ENCODE results near the gene TULP1.
"Not testable (repeated sequence)": the region's sequence is repeated elsewhere in the genome, so short reads cannot be mapped to it uniquely, and the experiment has no call there.

Gene TULP1

GRCh38 chr6:35521235-35521634 lies 8.5 kb upstream of the TULP1 start:
- no peak for DNase-seq (ENCODE audit: low read depth in 2 of 2)

DNA sequence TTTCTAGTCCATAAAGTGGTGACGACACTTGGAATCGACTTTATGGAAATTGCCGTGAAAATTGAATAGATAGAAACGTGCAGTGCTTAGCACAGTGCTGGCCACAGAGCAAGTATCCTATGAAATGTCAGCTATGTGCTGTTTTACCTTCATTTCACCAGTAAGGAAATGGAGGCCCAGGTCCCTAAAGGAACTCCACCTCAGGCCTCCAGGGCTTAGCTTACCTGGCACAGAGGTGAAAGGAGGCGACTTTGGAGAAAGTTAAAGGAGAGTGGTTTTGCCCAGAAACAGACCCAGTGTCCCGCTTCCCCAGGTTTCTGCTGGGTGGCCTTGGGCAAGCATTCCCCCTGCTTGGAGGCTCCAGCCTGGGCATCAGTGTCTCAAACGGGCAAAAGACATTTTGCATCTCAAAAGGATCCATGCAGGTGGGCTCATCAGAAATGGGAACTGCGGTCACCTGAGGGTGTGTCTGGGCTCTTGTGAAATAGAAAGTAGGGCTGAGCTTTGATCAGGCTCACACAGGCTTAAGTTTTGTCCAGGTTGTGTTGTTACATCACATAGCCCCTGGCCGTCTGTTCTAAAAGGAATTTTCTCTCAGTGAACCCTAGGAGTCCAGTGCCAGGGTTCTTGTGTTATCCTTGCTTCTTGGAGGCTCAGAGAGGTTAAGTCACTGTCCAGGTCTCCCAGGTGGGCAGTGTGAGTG lies 6.8 kb upstream of the TULP1 start:
- no peak for DNase-seq (ENCODE audit: low read depth in 2 of 2)

DNA sequence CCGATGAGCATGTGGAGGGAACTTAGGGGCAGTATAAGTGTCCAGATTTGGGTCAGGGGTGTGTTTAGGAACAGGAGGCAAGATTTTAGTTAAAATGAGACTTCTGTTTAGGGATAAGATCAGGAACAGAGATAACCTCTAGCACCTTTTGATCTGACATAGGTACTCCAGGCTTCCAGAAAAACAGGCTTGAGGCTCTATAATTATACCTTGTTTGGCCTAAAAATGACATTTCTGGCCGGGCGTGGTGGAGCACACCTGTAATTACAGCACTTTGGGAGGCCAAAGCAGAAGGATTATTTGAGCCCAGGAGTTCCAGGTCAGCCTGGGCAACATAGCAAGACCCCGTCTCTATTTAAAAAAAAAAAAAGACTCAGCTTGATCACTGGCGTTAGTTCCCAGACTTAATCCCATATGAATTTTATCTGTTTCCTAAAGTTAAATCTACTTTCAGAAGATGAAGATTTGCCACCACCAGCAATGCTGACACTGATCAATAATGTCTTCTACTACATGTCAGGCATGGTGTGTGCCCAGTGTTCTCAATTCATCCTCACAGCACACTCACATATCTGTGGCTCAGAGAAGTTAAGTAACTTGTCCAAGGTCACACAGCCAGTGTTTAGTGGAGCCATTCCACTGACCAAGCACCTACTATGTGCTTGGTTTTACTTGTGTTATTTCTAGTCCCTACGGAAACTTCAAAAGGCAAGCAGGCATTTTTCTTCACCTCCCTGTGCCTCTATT lies 6.0 kb upstream of the TULP1 start:
- no peak for DNase-seq (ENCODE audit: low read depth in 2 of 2)

GRCh38 chr6:35517978-35518377 lies 5.3 kb upstream of the TULP1 start:
- DNase-seq (ENCODE audit: low read depth in 2 of 2): not testable (repeated sequence)

GRCh38 chr6:35516712-35517111 lies 4.0 kb upstream of the TULP1 start:
- DNase-seq (ENCODE audit: low read depth in 2 of 2): no peak

GRCh38 chr6:35515939-35516338 lies 3.2 kb upstream of the TULP1 start:
- DNase-seq (ENCODE audit: low read depth in 2 of 2): not testable (repeated sequence)

DNA sequence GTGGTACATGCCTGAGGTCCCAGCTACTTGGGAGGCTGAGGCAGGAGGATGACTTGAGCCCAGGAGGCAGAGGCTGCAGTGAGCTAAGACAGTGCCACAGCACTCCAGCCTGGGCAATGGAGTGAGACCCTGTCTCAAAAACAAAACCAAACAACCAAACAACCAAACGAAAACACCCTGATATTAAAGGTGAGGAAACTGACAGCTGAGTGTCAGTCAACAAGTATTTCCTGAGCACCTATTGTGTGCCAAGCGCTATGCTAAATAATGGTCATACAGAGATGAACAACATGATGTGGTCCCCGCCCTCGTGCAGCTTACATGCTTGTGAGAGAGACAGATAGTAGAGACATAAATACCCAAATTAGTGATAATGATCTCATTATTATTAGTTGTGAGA lies 1.9 kb upstream of the TULP1 start:
- no peak for DNase-seq (ENCODE audit: low read depth in 2 of 2)

DNA sequence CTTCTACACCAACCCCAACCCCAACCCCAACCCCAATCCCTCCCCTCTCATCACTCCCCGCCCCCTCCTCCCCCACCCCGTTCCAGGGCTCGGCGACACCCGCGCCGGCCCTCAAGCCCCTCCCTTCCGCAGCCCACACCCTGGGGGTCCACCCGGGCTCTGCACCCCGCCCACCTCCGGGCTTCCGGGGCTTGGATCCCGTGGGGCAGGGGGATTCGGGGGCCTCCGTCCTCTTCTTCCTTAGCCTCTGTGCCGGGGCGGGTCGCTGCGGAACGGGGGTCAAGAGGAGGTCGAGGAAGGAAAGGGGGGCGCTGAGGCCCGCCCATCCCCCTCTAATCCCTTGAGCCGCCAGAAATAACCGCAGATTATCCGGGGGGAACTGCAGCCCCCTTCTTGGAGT lies 690 bp downstream of the TULP1 start:
- no peak for DNase-seq (ENCODE audit: low read depth in 2 of 2)

- DNase-seq (ENCODE audit: low read depth in 2 of 2): no peak
Observed at GRCh38 chr6:35511562-35511941, 1.1 kb downstream of the TULP1 start.

DNA sequence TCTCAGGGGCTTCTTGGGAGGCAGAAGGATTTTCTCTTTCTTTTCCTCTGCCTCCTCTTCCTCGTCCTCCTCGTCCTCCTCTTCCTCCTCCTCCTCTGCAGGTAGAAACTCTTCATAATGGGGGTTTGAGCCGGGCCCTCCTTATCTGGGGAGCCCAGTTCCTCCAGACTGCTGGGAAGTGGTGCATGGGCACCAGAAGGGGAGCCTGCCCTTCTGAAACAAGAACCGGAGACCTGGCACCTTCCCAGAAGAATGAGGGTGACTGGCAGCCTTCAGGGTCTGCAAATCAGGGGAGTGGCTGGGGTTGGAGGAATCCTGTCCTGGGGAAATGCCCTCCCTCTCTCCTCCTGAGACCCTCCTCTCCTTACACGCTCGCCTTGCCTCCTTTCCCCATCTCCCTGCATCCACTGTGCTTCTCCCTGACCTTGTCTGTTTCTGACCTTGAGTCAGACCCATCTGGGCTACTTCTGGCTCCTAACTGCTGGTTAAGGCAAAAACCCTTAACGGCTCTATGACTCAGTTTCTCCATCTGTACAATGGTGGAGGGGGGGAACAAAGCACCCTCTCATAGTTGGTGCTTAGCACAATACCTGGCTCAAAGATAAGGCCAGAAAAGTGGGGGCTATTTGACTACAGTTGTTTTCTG lies 1.7 kb downstream of the TULP1 start:
- DNase-seq (ENCODE audit: low read depth in 2 of 2): no peak

- DNase-seq (ENCODE audit: low read depth in 2 of 2): no peak
Observed at GRCh38 chr6:35508542-35508941, 4.2 kb downstream of the TULP1 start.

DNA sequence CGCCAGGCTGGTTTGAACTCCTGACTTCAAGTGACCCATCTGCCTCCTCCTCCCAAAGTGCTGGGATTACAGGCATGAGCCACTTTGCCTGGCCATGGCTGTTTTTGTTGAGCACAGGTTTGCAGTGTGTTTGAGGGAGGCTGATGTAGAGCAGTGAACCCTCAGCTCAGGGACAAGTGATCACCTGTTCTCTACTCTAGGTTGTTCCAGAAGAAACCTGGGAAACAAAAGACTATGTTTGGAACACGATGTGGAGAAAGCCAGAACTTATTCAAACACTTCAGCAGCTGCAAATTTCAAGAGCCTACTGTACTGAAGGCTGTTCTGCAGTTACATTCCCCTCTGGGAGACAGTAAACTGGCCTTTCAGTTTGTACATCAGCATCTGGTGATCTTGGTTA lies 4.7 kb downstream of the TULP1 start:
- DNase-seq (ENCODE audit: low read depth in 2 of 2): no peak

GRCh38 chr6:35507221-35507620 lies 5.5 kb downstream of the TULP1 start:
- no peak for DNase-seq (ENCODE audit: low read depth in 2 of 2)

GRCh38 chr6:35506536-35506935 lies 6.2 kb downstream of the TULP1 start:
- no peak for DNase-seq (ENCODE audit: low read depth in 2 of 2)

DNA sequence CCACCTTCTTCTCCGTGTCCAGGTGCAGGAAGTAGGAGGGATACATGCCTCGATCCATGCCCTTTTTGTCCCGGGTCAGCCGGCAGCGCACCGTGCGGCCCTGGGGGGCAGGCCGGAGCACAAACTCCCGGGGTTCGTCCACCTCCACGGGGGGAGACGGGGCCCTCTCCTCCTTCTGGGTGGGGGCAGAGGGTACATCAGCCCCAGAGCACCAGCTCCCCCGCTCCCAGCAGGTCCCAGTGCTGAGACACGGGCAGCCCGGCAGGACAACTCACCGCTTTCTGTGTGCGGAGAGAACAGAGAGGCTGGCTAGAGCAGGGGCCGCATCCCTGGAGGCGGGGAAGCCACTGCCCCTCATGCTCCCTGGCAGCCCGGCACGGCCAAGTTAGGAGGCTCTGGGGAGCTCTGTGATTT lies 6.7 kb downstream of the TULP1 start:
- DNase-seq (ENCODE audit: low read depth in 2 of 2): no peak

- DNase-seq (ENCODE audit: low read depth in 2 of 2): no peak
Observed at GRCh38 chr6:35503534-35503933, 9.2 kb downstream of the TULP1 start.

- no peak for DNase-seq (ENCODE audit: low read depth in 2 of 2)
Observed at GRCh38 chr6:35501784-35502183, 10.9 kb downstream of the TULP1 start.

GRCh38 chr6:35500782-35501181 lies 11.9 kb downstream of the TULP1 start:
- no peak for DNase-seq (ENCODE audit: low read depth in 2 of 2)

DNA sequence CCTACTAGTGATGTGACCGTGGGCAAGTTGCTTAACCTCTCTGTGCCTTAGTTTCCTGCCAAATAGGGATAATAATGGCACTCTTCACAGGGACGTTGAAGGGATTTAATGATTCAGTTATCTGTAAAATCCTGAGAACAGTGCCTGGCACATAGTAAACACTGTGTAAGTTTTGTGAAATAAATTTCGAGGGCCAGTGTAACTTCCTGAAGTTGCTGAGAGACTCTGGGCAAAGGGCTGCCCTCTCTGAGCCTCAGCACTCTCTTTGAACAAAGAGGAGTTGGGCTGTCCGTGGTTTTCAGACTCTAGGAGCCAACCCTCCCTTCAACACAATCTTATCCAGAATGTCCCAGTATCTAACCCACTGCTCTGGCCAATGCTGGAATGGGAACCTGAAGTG lies 13.3 kb downstream of the TULP1 start:
- DNase-seq (ENCODE audit: low read depth in 2 of 2): no peak

DNA sequence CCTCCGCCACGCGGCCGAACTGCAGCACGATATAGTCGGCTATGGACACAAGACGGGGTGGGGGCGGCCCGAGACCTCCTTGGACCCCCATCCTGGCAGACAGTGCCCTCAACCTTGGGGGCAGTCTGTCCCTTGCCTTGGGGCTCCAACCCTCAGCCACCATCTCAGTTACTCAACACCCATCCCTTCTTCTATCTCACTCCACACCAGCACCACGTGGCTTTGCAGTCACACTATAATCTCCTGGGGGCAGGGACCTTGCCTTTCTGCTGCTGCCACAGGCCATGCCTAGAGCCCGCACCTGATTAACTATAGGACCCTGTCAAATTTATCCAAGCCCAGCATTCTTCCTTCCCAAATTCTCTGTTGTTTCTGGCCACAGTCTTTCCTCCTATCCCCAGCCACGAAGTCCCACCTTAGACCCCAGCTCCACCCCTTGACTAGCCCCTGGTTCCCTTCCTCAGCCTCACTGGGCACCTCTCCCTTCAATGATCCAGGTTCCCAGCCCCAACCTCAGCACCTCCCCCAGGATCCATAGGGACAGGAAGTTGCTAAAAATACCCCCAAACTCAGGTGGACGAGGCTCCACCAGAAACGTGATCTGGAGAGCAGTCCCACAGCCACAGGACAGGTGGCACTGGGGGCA lies 14.2 kb downstream of the TULP1 start:
- no peak for DNase-seq (ENCODE audit: low read depth in 2 of 2)

- no peak for DNase-seq (ENCODE audit: low read depth in 2 of 2)
Observed at GRCh38 chr6:35497571-35498421, 14.9 kb downstream of the TULP1 start.
